GM21786 (cell line): ENCODE data around the gene GSPT2.
"Not testable (repeated sequence)": the region's sequence is repeated elsewhere in the genome, so short reads cannot be mapped to it uniquely, and the experiment has no call there.

Source experiments
- ATAC-seq: cut with Tn5 transposase; IDR thresholded peaks from one replicate; pipeline ENCODE4 v1.9.1; 2021; ENCODE audit not compliant: unreplicated experiment

GSPT2 gene

GRCh38 chrX:51743179-51743957, at the start of gene GSPT2:
GSPT2 (plus strand) TSS chrX:51743442; CDS start chrX:51743627, 185 bp downstream.
- peak; percentile 95 for ATAC-seq

- ATAC-seq, result no peak
Measured at GRCh38 chrX:51694254-51694653, 49.0 kb upstream of the GSPT2 start.

DNA sequence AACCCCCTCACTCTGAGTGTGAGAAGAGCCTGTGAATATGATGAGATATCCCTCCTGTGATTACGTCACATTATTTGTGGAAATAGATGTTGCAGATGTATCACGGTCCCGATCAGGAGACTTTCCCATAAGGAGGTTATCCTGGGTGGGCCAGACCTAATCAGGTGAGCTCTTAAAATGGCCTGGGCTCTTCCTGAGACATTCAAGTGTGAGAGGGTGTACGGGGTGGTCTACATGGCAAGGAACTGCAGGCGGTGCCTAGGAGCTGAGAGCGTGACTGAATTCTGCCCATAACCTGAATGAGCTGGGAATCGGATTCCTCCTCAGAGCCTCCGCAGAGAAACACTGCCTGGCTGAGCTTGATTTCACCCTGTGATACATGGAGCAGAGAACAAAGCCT, 45.8 kb upstream of the GSPT2 start:
- ATAC-seq, result no peak

DNA sequence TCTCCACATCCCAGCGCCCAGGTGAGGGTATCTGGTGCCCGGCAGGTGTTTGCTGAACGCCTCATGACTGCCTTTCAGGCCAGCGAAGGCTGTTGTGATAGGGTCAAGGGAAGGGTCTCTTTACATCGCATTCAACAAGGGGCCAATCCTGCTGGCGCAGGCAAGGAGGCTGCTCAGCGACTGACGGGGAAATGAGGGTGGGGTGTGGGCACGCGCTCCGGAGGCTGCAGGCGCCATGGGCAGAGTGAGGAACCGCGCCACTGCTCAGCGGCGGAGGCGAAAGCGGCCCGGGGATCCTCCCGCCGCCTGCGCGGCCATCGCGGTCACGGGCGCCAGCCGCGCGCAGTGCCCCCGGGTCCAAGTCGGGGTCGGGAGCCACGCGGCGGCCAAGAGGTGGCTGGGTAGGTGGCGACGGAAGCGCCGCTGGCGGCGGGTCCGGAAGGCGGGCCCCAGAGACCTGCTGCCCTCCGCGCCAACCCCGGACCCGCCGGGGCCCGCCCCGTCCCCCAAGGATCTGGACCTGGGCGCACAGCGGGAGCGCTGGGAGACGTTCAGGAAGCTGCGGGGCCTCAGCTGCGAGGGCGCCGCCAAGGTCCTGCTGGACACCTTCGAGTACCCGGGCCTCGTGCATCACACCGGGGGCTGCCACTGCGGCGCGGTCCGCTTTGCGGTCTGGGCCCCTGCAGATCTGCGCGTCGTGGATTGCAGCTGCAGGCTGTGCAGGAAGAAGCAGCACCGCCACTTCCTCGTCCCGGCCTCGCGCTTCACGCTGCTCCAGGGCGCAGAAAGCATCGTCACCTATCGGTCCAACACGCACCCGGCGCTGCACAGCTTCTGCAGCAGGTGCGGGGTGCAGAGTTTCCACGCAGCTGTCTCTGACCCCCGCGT, 32.7 kb upstream of the GSPT2 start, which contains the start of gene CENPVL1:
CENPVL1 (plus strand) TSS at position 236 of the 888 bp plus-strand sequence; CDS start at position 236, 0 bp downstream.
- ATAC-seq, result not testable (repeated sequence)

DNA sequence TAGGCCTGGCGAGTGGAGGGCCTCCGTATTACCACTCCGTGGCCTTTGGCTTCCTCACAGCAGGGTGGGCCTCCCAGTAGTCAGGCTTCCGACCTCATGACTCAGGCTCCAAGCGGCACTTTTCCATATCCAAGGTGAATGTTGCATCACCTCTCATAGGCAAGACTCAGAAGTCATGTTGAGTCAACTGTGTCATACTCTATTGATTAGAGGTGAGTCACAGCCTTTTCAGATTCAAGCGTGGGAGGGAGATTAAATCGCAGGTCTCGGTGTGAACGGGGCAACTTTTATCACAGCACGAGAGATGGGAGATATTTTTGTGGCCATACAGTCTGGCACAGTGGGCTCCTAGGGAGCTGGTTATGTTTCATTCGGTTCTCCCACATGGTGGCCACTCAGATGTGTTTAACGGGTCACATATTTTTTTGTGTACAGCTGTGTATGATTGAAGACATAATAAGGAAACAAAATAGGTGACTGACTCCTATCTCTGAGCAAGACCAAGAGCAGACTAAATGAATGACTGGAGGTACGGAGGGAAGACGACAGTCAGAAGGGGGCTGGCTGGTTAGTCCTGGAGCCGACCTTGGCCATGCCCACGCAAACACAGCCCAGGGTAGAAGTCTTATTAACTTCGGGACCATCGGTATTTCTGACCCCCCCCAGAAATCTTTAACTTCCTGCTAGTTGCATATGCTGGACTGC, 30.1 kb upstream of the GSPT2 start:
- not testable (repeated sequence) for ATAC-seq

DNA sequence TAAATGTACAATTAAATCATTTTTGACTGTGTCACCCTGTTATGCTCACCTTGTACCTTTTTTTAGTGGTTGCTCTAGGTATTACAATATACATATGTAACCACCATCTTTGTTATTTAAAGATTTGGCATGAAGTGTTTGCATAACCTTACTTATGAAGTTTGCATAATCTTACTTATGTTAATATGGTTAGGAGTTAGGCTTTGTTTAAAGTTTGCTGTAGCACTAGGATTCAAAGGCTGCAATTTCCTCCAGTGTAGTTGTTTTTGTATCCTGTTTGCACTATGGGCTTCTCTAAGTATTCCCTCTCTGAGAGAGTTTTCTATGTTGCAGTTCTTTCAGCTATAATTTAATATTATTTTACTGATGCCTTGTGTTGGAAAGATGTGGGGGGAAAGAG, 15.0 kb upstream of the GSPT2 start:
- ATAC-seq, result no peak

GRCh38 chrX:51737091-51737490, 6.2 kb upstream of the GSPT2 start:
- ATAC-seq, result no peak

DNA sequence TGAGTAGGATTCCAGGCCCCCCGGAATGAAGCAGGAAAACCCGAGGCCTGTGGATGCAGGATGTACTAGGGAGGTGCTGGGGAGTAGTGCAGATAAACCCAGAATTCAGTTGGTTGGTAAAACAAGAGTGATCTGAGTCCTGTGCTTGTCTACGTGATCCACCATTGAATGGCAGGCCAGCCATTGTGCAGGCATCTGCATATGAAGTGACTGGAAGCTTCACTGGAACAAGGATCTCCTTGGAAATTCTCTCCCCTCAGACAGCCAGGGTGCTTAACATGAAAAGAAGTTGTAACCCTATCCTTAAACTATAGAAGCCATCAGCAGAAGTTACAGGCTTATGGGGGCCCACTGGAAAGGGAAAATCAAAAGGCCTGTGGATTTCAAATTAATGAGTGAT, 656 bp upstream of the GSPT2 start:
- ATAC-seq, result no peak

- no peak for ATAC-seq
Measured at GRCh38 chrX:51747671-51748070, 4.4 kb downstream of the GSPT2 start.

- no peak for ATAC-seq
Measured at GRCh38 chrX:51759055-51759839, 16.0 kb downstream of the GSPT2 start.

- ATAC-seq, result no peak
Measured at GRCh38 chrX:51760657-51761056, 17.4 kb downstream of the GSPT2 start.

- no peak for ATAC-seq
Measured at GRCh38 chrX:51766546-51766945, 23.3 kb downstream of the GSPT2 start.

DNA sequence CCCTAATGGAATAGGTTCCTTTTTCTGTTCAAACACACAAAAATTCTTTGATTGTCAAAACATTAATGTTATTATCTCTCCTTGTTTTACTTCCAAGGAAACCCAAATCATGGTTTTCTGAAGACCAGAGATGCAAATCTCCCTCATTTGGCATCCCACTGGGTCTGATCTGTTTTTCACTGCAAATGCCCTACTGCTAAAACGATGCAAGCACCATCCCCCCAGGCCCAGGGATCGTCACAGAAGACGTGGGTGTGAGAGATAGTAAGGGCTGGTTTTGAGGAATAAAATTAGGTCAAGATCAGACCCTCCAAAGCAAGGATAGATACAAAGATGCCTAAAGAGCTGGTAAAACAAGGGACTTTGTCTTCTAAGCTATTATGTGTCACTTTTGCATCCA, 33.6 kb downstream of the GSPT2 start:
- no peak for ATAC-seq

- no peak for ATAC-seq
Measured at GRCh38 chrX:51779306-51779705, 36.1 kb downstream of the GSPT2 start.

- ATAC-seq, result no peak
Measured at GRCh38 chrX:51795136-51795535, 51.9 kb downstream of the GSPT2 start.
